DMS153 (cell line): Measurements from ENCODE around the gene FBXL12.
A peak's percentile ranks its signal among the peaks of the same experiment; 100 is the strongest.
"Not testable (repeated sequence)": the region's sequence is repeated elsewhere in the genome, so short reads cannot be mapped to it uniquely, and the experiment has no call there.

Source experiments
- DNase-seq: peaks from one replicate; lab custom pipeline; 2025; lab: John Stamatoyannopoulos, UW

The FBXL12 gene

DNA sequence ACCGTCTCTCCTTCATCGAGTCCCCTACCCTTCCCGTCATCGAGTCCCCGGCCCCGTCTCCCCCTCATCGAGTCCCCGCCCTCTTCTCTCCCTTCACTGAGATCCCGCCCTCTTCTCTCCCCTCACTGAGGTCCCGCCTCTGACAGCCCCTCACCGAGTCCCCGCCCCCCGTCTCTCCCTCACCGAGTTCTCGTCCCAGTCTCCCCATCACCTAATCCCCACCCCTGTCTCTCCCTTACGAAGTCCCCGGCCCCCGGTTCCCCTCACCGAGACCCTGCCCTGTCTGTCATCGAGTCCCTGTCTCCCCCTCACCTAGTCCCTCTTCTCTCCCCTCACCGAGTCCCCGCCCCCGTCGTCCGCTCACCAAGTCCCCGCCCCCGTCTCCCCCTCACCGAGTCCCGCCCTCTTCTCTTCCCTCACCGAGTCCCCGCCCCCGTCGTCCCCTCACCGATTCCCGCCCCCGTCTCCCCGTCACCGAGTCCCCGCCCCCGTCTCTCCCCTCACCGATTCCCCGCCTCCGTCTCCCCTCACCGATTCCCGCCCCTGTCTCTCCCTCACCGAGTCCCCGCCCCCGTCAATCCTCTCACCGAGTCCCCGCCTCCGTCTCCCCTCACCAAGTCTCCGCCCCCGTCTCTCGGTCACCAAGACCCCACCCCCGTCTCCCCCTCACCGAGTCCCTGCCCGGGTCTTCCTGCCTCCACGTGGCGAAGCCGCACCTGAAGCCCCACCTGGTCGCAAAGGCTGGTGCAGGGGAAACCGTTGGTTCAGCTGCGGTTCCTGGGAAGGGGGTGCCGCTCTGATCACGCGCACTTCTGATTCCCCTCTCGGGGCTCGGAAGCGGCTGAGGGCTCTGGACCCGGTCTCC lies 26.4 kb downstream of the FBXL12 start:
- DNase-seq = peak; percentile 92

DNA sequence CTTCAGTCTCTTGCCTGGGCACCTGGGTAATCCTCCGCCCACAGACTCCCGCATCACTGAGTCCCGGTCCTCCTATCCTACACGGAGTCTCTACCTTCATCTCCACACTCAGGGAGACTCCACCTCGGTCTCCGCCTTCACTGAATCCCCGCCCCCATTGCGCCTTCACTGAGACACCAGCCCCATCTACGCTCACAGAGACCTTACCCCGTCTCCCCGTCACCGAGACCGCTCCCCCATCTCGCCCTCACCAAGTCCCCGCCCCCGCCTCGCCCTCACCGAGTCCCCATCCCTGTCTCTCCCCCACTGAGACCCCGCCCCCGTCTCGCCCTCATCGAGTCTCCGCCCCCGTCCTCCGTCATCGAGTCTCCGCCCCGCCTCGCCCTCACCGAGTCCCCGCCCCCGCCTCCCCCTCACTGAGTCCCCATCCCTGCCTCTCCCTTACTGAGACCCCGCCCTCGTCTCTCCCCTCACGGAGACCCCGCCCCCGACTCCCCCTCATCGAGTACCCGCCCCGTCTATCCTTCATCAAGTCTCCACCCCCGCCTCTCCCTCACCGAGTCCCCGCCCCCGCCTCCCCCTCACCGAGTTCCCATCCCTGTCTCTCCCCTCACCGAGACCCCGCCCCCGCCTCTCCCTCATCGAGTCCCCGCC lies 27.2 kb downstream of the FBXL12 start:
- DNase-seq = peak; percentile 94

DNA sequence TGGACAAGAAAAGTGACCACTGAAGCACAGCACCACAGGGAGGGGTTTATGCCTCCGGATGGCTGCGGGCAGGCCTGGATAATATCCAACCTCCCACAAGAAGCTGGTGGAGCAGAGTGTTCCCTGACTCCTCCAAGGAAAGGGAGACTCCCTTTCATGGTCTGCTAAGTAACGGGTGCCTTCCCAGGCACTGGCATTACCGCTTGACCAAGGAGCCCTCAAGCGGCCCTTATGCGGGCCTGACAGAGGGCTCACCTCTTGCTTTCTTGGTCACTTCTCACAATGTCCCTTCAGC lies 27.9 kb downstream of the FBXL12 start:
- DNase-seq = not testable (repeated sequence)

DNA sequence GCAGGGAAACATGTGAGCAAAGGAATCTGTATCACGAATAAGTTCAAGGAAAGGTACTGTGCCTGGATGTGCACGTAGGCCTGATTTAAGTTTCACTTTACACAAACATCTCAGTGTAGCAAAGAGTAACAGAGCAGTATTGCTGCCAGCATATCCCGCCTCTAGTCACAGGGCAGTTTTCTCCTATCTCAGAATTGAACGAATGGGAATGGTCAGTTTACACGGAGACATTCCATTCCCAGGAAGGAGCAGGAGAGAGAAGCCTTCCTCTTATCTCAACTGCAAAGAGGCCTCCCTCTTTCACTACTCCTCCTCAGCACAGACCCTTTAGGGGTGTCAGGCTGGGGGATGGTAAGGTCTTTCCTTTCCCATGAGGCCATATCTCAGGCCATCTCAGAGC lies 29.3 kb downstream of the FBXL12 start:
- DNase-seq = not testable (repeated sequence)

DNA sequence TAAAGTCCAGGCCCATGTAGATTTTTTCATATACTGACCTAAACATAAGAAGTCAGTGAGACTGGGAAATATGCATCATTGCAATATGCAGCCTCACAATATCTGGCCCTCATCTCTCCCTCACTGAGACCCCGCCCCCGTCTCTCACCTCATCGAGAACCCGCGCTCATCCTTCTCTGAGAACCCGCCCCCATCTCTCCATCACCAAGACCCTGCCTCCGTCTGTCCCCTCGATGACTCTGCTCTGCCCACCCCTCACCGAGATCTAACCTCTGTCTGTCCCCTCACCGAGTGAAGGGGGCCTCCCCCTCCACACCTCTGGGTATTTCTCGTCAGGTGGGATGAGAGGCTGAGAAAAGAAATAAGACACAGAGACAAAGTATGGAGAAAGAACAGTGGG lies 29.8 kb downstream of the FBXL12 start:
- no peak for DNase-seq

DNA sequence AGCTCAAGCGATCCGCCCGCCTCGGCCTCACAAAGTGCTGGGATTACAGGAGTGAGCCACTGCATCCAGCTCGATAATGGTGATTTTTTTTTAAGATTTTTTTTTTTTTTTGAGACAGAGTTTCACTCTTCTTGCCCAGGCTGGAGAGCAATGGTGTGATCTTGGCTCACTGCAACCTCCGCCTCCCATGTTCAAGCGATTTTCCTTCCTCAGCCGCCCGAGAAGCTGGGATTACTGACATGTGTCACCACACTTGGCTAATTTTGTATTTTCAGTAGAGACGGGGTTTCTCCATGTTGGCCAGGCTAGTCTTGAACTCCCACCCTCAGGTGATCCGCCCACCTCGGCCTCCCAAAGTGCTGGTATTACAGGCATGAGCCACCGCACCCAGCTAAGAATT lies 30.3 kb downstream of the FBXL12 start:
- DNase-seq = not testable (repeated sequence)

DNA sequence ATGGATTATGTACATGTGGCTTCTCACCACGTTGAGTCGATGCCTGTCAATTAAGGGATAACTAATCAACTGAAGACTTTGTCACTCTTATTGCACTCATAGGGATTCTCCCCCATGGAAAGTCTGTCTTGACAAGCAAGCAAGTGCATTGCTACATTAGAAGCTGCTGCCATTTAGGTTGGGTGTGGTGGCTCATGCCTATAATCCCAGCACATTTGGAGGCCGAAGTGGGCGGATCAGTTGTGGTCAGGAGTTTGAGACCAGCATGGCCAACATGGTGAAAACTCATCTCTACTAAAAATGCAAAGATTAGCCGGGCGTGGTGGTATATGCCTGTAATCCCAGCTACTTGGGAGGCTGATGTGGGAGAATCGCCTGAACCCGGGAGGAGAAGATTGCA lies 32.1 kb downstream of the FBXL12 start:
- no peak for DNase-seq

DNA sequence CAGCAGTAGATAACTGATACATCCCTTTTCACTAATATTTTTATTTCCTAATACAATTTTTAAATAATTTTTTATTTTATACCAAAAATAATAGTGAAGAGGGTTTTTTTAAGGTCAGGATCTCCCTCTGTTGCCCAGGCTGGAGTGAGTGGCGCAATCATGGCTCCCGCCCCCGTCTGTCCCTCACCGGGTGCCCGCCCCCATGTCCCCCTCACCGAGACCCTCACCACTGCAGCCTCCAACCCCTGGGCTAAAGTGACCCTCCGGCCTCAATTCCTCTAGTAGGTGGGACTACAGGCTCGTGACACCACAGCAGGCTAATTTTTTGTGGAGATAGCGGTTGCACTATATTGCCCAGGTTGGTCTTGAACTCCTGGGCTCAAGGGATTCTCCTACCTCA lies 32.5 kb downstream of the FBXL12 start:
- no peak for DNase-seq

DNA sequence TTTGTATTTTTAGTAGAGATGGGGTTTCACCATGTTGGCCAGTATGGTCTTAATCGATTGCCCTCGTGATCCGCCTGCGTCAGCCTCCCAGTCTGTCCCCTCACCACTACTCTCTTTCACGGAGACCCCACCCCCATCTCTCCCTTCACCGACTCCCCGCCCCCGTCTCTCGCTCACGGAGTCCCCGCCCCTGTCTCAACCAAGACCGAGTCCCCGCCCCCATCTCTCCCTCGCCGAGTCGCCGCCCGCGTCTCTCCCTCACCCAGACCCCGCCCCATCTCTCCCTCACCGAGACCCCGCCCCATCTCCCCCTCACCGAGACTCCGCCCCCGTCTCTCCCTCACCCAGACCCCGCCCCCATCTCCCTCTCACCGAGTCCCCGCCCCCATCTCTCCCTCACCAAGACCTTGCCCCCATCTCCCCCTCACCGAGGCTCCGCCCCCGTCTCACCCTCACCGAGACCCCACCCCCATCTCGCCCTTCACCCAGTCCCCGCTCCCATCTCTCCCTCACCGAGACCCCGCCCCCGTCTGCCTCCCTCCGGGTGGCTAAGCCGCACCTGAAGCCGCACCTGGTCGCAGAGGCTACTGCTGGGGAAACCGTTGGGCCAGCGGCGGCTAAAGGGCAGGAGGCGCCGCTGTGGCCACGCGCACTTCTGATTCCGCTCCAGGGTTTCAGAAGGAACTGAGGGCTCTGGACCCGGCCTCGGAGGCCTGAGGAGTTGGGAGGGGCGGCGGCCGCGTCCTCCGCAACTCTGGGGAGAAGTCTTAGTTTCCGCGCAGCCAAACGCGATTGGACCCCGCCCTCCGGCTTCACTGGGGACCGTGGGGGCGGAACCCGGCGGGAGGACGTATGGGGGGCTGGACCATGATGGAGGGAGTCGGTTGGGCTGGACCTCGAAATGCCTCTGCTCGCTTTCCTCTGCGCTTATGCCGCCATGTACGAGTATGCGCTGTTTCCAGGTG lies 33.2 kb downstream of the FBXL12 start:
- peak; percentile 95 for DNase-seq

DNA sequence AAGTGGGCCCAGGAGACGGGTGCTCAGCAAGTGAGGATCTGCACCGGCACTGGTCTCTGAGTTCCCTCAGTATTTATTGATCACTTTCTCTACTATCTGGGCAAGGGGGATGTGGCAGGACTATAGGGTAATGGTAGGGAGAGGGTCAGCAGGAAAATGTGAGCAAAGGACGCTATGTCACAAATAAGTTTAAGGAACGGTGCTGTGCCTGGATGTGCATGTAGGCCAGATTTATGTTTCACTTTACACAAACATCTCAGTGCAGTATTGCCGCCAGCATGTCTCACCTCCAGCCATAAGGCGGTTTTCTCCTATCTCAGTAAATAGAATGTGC lies 34.7 kb downstream of the FBXL12 start:
- DNase-seq = not testable (repeated sequence)

DNA sequence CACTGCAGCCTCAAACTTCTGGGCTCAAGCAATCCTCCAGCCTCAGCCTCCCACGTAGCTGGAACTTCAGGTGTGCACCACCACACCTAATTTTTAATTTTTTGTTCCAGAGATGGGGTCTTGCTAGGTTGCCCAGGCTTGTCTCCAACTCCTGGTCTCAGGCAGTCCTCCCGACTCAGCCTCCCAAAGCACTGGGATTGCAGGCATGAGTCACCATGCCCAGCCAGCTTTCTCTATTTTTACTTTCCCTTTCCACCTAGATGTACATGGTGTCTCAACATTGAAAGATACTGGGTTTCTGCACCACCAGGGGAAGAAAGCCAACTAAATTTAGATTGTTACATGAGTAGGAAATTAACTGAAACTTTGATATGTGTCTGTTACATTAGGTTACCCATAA lies 36.5 kb downstream of the FBXL12 start:
- no peak for DNase-seq

DNA sequence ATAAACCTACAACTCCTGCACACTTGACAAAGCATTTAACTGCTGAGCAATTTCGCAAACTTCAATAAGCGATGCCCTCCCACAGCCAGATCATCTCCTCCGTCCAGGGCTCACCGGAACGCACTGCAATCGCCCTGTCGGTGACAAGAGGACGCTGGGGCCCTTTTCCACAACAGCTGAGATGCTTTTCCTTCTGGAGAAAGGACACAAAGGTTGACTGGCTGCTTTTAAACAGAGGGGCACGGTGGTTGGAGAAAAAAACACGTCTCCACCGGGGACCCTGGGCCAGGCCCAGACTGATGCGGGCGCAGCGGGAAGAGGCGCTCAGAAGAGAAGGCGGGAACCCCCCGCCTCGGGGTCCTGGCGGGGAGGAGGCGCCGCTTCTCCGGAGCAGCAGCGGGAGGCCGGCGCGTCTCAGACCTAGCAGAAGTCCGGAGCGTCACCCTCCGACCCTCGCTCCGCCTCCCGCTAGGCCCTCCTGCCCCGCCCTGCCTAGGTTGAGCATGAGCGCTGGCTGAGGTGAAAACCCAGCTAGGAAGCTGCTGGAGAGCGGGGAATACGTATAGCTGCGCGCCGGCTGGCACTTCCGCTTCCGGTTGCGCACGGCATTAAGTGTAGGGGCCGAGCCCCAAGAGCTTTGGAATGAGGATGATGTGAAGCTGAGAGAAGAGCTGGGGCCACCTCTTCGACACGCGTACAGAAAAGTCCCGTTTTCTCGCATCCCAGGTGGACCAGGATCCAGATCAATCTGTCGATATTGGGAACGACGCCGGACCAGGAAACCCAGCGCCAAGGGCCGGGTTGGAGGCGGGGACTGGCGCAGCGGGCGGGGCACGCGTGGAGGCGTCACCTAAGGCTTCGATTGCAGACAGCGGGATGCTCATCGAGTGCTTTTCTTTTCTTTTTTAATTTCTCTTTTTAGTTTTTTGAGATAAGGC lies 50.4 kb downstream of the FBXL12 start, which contains the start of gene ZNF846:
Gene ZNF846, minus strand, starts transcription at position 564 of the 938 bp plus-strand sequence. CDS start 3,788 bp downstream, outside the sequence.
- peak; percentile 94 for DNase-seq
